Skeletal muscle tissue (tissue), 4 donors: ENCODE results near the gene SLC34A1. TPM values are rescaled to one million over a fixed set of nuclear protein-coding genes. Genes with fewer than 3 reads are reported as not detected.

ENCODE experiments used
- H3K27ac ChIP-seq: one replicate; pipeline ENCODE4 v1.7.0; 2013; ENCODE audit warnings: mild to moderate bottlenecking, low read depth, low read length, inconsistent platforms
- H3K27me3 ChIP-seq, 3 donors: one replicate each; pipeline ENCODE4 v1.7.0; 2013; ENCODE audit warnings: low read length in 3 of 3; ENCODE audit not compliant: control insufficient read depth in 3 of 3, insufficient read depth in 3 of 3
- H3K36me3 ChIP-seq, 3 donors: one replicate each; pipeline ENCODE4 v1.7.0; 2013; ENCODE audit warnings: low read length in 3 of 3; ENCODE audit not compliant: control insufficient read depth in 3 of 3, insufficient read depth in 3 of 3
- H3K4me1 ChIP-seq, 3 donors: one replicate each; pipeline ENCODE4 v1.7.0; 2013; ENCODE audit warnings: low read length in 3 of 3, mild to moderate bottlenecking in 3 of 3; ENCODE audit not compliant: control insufficient read depth in 3 of 3, insufficient read depth in 3 of 3
- H3K4me3 ChIP-seq, 3 donors: one replicate each; pipeline ENCODE4 v1.7.0; 2013; ENCODE audit warnings: low read length in 3 of 3
- H3K9ac ChIP-seq, 3 donors: one replicate each; pipeline ENCODE4 v1.7.0; 2013; ENCODE audit warnings: low read length in 3 of 3, mild to moderate bottlenecking in 3 of 3, moderate library complexity in 2 of 3, low read depth in 1 of 3
- H3K9me3 ChIP-seq, 3 donors: one replicate each; pipeline ENCODE4 v1.7.0; 2013; ENCODE audit warnings: low read length in 3 of 3; ENCODE audit not compliant: control insufficient read depth in 3 of 3
- total RNA-seq: library from RNA; depleted of rRNA; stranded (reverse); fragments of >200 nt; gene quantifications from one replicate; pipeline ENCODE4 v1.2.3, GENCODE V29; 2014
- donor health status: Osteomylitis.

Gene SLC34A1
- total RNA-seq, 1 donor from 2014 or later: not detected

DNA sequence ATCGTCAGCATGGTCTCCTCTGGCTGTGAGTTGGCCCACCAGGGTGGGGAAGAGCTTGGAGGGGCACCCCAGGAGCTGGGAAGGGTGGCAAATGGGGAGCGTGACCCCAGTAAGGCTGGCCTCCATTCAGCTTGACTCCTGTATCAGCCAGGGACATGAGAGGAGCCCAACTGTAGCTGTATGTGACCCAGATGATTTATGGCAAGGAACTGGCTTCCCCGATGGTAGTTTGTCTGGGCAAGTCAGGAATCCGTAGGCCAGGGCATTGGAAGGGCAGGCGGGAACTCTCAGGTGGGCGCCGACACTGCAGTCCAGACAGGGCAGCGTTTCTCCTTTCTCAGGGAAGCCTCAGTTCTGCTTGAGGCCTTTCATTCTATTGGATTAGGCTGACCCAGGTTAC lies 2.3 kb downstream of the SLC34A1 start:
- Histone ChIP-seq H3K27ac (no peak overlapping the region), H3K36me3 (no peaks in the 10 kb centered on the region), H3K27me3 (peaks cover 0 to 17% (median 9%) of the 10 kb centered on the region in 3 donors), H3K4me1 (peaks cover 4 to 14% (median 10%) of the 10 kb centered on the region in 3 donors), H3K9me3 (no peaks in the 10 kb centered on the region), H3K4me3 (no peak overlapping the region), H3K9ac (no peak overlapping the region)

GRCh38 chr5:177387405-177387804 lies 3.2 kb downstream of the SLC34A1 start:
- Histone ChIP-seq H3K9me3 (no peaks in the 10 kb centered on the region), H3K4me3 (no peak overlapping the region), H3K4me1 (peaks cover 4 to 11% (median 10%) of the 10 kb centered on the region in 3 donors), H3K36me3 (no peaks in the 10 kb centered on the region), H3K27me3 (peaks cover 0 to 17% (median 9%) of the 10 kb centered on the region in 3 donors), H3K9ac (no peak overlapping the region), H3K27ac (no peak overlapping the region)

GRCh38 chr5:177388521-177389052 lies 4.4 kb downstream of the SLC34A1 start:
- Histone ChIP-seq H3K9me3 (no peaks in the 10 kb centered on the region), H3K27me3 (peaks cover 0 to 9% (median 8%) of the 10 kb centered on the region in 3 donors), H3K4me1 (peaks cover 4 to 11% (median 9%) of the 10 kb centered on the region in 3 donors), H3K4me3 (no peak overlapping the region), H3K9ac (no peak overlapping the region), H3K36me3 (no peaks in the 10 kb centered on the region), H3K27ac (no peak overlapping the region)

- H3K36me3 ChIP-seq: no peaks in the 10 kb centered on the region
- peaks cover 0 to 6% (median 2%) of the 10 kb centered on the region in 3 donors for H3K27me3 ChIP-seq
- no peak overlapping the region for H3K4me3 ChIP-seq
- no peak overlapping the region for H3K27ac ChIP-seq
- no peaks in the 10 kb centered on the region for H3K9me3 ChIP-seq
- H3K9ac ChIP-seq: peak overlapping the region in 1 of 3 donors; percentile 8
- H3K4me1 ChIP-seq: peaks cover 4 to 11% (median 9%) of the 10 kb centered on the region in 3 donors
Observed at GRCh38 chr5:177389241-177390169, 5.3 kb downstream of the SLC34A1 start.

- no peak overlapping the region for H3K27ac ChIP-seq
- peak overlapping the region in 1 of 3 donors; percentile 8 for H3K9ac ChIP-seq
- peaks cover 0 to 6% (median 0%) of the 10 kb centered on the region in 3 donors for H3K27me3 ChIP-seq
- no peaks in the 10 kb centered on the region for H3K9me3 ChIP-seq
- no peaks in the 10 kb centered on the region for H3K36me3 ChIP-seq
- H3K4me1 ChIP-seq: peaks cover 4 to 11% (median 9%) of the 10 kb centered on the region in 3 donors
- no peak overlapping the region for H3K4me3 ChIP-seq
Observed at GRCh38 chr5:177390363-177391300, 6.4 kb downstream of the SLC34A1 start.

- Histone ChIP-seq H3K9ac (no peak overlapping the region), H3K27ac (no peak overlapping the region), H3K36me3 (no peaks in the 10 kb centered on the region), H3K9me3 (no peaks in the 10 kb centered on the region), H3K4me1 (peaks cover 4 to 11% (median 9%) of the 10 kb centered on the region in 3 donors), H3K4me3 (no peak overlapping the region), H3K27me3 (peaks cover 11 to 16% (median 11%) of the 10 kb centered on the region in 3 donors)
Observed at GRCh38 chr5:177392765-177393164, 8.5 kb downstream of the SLC34A1 start.

DNA sequence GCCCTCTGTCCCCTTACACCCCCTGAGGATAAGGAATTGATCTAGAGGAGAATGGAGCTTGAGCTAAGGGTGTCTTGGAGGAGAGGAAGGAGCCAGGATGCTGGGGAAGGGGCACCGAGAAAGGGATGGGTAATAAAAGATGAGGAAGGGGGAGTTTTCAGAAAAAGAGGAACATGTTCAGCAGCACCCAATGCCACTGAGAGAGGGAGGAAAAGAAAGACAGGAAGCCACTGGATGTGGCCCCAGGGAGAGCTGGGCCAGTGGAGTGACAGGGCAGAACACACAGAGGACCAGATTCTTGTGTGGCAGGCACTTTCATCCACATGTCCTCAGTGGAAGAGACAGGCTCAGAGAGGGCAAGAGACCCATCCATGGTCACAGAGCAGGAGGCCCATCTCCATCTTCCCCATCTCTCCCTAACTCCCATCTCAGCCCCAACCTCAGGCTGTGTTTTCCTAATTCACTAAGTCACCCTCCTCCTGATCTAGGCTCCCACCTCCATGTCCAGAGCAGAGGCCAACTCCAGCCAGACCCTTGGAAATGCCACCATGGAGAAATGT lies 9.1 kb downstream of the SLC34A1 start:
- Histone ChIP-seq H3K4me3 (no peak overlapping the region), H3K36me3 (no peaks in the 10 kb centered on the region), H3K27ac (no peak overlapping the region), H3K9ac (no peak overlapping the region), H3K27me3 (peaks cover 16 to 21% (median 16%) of the 10 kb centered on the region in 3 donors), H3K9me3 (no peaks in the 10 kb centered on the region), H3K4me1 (peaks cover 4 to 11% (median 9%) of the 10 kb centered on the region in 3 donors)

DNA sequence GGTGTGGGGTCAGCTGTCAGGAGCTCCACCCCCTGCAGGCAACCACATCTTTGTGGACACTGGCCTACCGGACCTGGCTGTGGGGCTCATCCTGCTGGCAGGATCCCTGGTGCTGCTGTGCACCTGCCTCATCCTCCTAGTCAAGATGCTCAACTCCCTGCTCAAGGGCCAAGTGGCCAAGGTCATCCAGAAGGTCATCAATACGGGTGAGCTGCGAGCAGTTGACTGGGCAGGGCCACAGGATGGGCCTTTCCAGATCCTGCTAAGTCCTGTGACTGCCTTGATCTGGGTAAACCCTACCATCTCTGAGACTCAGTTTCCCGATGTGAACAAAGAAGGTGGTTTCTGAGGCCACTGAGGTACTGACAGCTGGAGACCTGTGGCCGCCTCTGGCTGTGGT lies 9.8 kb downstream of the SLC34A1 start:
- H3K9me3 ChIP-seq: no peaks in the 10 kb centered on the region
- H3K36me3 ChIP-seq: no peaks in the 10 kb centered on the region
- H3K4me3 ChIP-seq: no peak overlapping the region
- no peak overlapping the region for H3K27ac ChIP-seq
- peaks cover 19 to 28% (median 21%) of the 10 kb centered on the region in 3 donors for H3K27me3 ChIP-seq
- H3K4me1 ChIP-seq: peaks cover 4 to 11% (median 6%) of the 10 kb centered on the region in 3 donors
- no peak overlapping the region for H3K9ac ChIP-seq

GRCh38 chr5:177396078-177396477 lies 11.8 kb downstream of the SLC34A1 start:
- Histone ChIP-seq H3K4me1 (peaks cover 2 to 8% (median 4%) of the 10 kb centered on the region in 3 donors), H3K36me3 (no peaks in the 10 kb centered on the region), H3K27ac (no peak overlapping the region), H3K9ac (no peak overlapping the region), H3K9me3 (no peaks in the 10 kb centered on the region), H3K27me3 (peaks cover 37 to 48% (median 40%) of the 10 kb centered on the region in 3 donors), H3K4me3 (no peak overlapping the region)
